Gastroesophageal sphincter (tissue), 3 donors: Measurements from ENCODE around the gene TAS2R13.

Source experiments
- CTCF ChIP-seq, 4 experiments: fragments of 200-600 bp in 2 of 4; fragments of 450-650 bp in 2 of 4; sonication (generic) in 1 of 4; IDR thresholded peaks; one replicate each; pipeline ENCODE4 v1.5.1; 2017 to 2019; ENCODE audit warnings: antibody characterized with exemption in 4 of 4, mild to moderate bottlenecking in 2 of 4, moderate library complexity in 2 of 4
- EP300 ChIP-seq: sonication (generic); formaldehyde crosslinking; IDR thresholded peaks from one replicate; pipeline ENCODE4 v1.6.1; 2017; ENCODE audit warnings: antibody characterized with exemption, mild to moderate bottlenecking
- POLR2A ChIP-seq, 2 donors: fragments of 450-650 bp; IDR thresholded peaks; one replicate each; pipeline ENCODE4 v1.6.1; 2017; ENCODE audit warnings: antibody characterized with exemption in 2 of 2, mild to moderate bottlenecking in 2 of 2, moderate library complexity in 1 of 2
- POLR2AphosphoS5 ChIP-seq: sonication (generic); formaldehyde crosslinking; IDR thresholded peaks from one replicate; pipeline ENCODE4 v1.6.1; 2017; ENCODE audit warnings: antibody characterized with exemption

DNA sequence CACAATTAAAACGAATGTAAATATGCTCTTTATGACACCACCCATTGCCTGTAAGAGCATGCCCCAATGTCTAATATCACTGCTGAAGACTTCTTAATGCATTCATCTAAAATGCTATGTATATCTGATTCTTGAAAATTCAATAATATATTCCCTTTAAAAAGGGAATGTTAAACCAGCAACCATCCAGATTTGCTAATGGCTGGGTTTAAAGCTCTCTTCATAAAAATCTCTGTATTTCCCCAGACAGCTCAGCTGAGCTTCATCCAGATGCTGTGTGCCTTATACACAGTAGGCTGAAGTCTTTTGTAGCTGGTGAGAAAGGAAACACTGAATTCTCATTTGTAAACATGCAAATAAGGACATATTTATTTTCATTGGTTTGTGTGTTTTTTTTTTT lies 29.8 kb upstream of the TAS2R13 start, which contains the start of gene TAS2R14:
- TF ChIP-seq EP300 (no peak), POLR2AphosphoS5 (no peak), CTCF (IDR thresholded peaks at IDR 0.05) (no peak), POLR2A (IDR thresholded peaks at IDR 0.05) (no peak)
